Measurements from ENCODE around the gene LAMC1.

DNA sequence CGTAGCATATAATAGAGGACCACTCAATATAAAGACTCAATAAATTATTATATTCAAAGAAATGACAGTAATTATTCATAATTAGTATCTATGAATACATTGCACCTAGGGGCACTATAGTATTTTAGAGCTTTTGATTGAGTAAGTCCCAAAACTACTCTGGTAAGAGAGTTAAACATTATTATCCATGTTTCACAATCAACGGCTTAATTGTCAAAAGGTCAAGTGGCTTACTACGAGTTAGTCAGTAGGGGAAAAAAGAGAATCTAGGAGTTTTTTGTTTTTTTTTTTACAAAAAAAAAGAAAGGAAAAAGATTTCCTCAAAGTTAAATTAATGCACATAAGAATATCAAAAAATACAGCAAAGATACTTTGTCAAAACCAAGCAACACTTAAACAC, 20.4 kb upstream of the LAMC1 start:
- TF ChIP-seq, protein P1, sequence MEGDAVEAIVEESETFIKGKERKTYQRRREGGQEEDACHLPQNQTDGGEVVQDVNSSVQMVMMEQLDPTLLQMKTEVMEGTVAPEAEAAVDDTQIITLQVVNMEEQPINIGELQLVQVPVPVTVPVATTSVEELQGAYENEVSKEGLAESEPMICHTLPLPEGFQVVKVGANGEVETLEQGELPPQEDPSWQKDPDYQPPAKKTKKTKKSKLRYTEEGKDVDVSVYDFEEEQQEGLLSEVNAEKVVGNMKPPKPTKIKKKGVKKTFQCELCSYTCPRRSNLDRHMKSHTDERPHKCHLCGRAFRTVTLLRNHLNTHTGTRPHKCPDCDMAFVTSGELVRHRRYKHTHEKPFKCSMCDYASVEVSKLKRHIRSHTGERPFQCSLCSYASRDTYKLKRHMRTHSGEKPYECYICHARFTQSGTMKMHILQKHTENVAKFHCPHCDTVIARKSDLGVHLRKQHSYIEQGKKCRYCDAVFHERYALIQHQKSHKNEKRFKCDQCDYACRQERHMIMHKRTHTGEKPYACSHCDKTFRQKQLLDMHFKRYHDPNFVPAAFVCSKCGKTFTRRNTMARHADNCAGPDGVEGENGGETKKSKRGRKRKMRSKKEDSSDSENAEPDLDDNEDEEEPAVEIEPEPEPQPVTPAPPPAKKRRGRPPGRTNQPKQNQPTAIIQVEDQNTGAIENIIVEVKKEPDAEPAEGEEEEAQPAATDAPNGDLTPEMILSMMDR (IDR thresholded peaks at IDR 0.05), result no peak
- no peak for TF ChIP-seq POLR2A (IDR thresholded peaks at IDR 0.05)
